HepG2 (cell line): Measurements from ENCODE around the gene MARCHF11. TPM values are rescaled to one million over a fixed set of nuclear protein-coding genes. Genes with fewer than 3 reads are reported as not detected.

Experiments
- ATAC-seq: fragments of 200-7000 bp; cut with Tn5 transposase; 3 replicates; pipeline ENCODE4 v1.9.1; 2020; ENCODE audit warnings: mild to moderate bottlenecking, moderate library complexity
- BruUV-seq: library from RNA; stranded (reverse); fragments of 400-500 nt; replicated peaks from 2 replicates; lab custom pipeline; 2021; lab: Mats Ljungman, UMichigan
- CTCF ChIA-PET: fragments of 300-600 bp; formaldehyde crosslinking; extraction: SDS; loops from one replicate; lab custom pipeline; 2021; ENCODE audit warnings: low total read pairs, inconsistent platforms, low intra/inter-chr PET ratio; lab: Yijun Ruan, JAX
- POLR2A ChIA-PET: fragments of 350-600 bp; sonication (Branson Sonifier 250); formaldehyde crosslinking; loops from one replicate; lab custom pipeline; 2020; ENCODE audit warnings: antibody characterized with exemption, inconsistent platforms; lab: Yijun Ruan, JAX
- DNase-seq: peaks from one replicate; pipeline ENCODE4 v3.0.0-alpha.2; 2015; ENCODE audit warnings: low spot score
- FAIRE-seq: peaks from 3 replicates; lab custom pipeline; 2011; peaks lifted over from hg19 to GRCh38; lab: Jason Lieb, UNC
- H2AFZ ChIP-seq: one replicate; pipeline ENCODE4 v1.6.1; 2011; ENCODE audit warnings: low read length, inconsistent platforms
- H3K27ac ChIP-seq: fragments of 300-600 bp; 3 replicates; pipeline ENCODE4 v1.8.0; 2011; ENCODE audit warnings: mixed run types, mild to moderate bottlenecking, mixed read lengths, low read length, inconsistent platforms; ENCODE audit not compliant: insufficient read depth; ENCODE audit errors: extremely low read length
- H3K27me3 ChIP-seq, 2 experiments: fragments of 200-600 bp in 1 of 2; 2 replicates in 1 of 2; 3 replicates in 1 of 2; pipeline versions ENCODE4 v1.6.0 to v1.8.0; 2011; ENCODE audit warnings: low read length in 2 of 2, mild to moderate bottlenecking in 2 of 2, moderate library complexity in 2 of 2, inconsistent platforms in 1 of 2; ENCODE audit not compliant: insufficient read depth in 2 of 2, control insufficient read depth in 1 of 2
- H3K36me3 ChIP-seq, 2 experiments: fragments of 200-600 bp in 1 of 2; replicated peaks in 1 of 2; 2 replicates in 1 of 2; 3 replicates in 1 of 2; pipeline versions ENCODE4 v1.5.1 to v1.8.0; 2011; ENCODE audit warnings: low read length in 2 of 2, inconsistent platforms in 1 of 2; ENCODE audit not compliant: insufficient read depth in 2 of 2, control insufficient read depth in 1 of 2
- H3K4me1 ChIP-seq: 2 replicates; pipeline ENCODE4 v1.5.1; 2012; ENCODE audit warnings: low read length, inconsistent platforms; ENCODE audit not compliant: insufficient read depth
- H3K4me2 ChIP-seq: 2 replicates; pipeline ENCODE4 v1.6.0; 2011; ENCODE audit warnings: low read depth, low read length, inconsistent platforms
- H3K4me3 ChIP-seq, 3 experiments: fragments of 200-600 bp in 1 of 3; sonication (generic), shearing (Covaris generic) in 1 of 3; replicated peaks in 1 of 3; 2 replicates each; pipeline ENCODE4 v1.5.1; 2011 to 2016; ENCODE audit warnings: low read length in 3 of 3, inconsistent platforms in 2 of 3, low read depth in 2 of 3, mild to moderate bottlenecking in 2 of 3, control low read depth in 1 of 3, mixed read lengths in 1 of 3; ENCODE audit not compliant: insufficient read depth in 1 of 3
- H3K79me2 ChIP-seq: one replicate; pipeline ENCODE4 v1.6.1; 2011; ENCODE audit warnings: low read length, inconsistent platforms; ENCODE audit not compliant: insufficient read depth
- H3K9ac ChIP-seq: 2 replicates; pipeline ENCODE4 v1.6.0; 2011; ENCODE audit warnings: mild to moderate bottlenecking, low read depth, low read length, inconsistent platforms; ENCODE audit not compliant: insufficient read depth
- H3K9me3 ChIP-seq: 2 replicates; pipeline ENCODE4 v1.5.1; 2012; ENCODE audit warnings: mild to moderate bottlenecking, low read length
- H4K20me1 ChIP-seq: 2 replicates; pipeline ENCODE4 v1.6.0; 2011; ENCODE audit warnings: inconsistent platforms, mild to moderate bottlenecking, low read length, moderate library complexity; ENCODE audit not compliant: insufficient read depth
- ATF5 ChIP-seq: sonication (generic); formaldehyde crosslinking; IDR thresholded peaks from 2 replicates; pipeline ENCODE4 v1.4.0; 2020; ENCODE audit warnings: mild to moderate bottlenecking, low read depth, missing genetic modification reagents
- CREB3 ChIP-seq: sonication (generic); formaldehyde crosslinking; IDR thresholded peaks from 2 replicates; pipeline ENCODE4 v1.5.0; 2020; ENCODE audit warnings: missing genetic modification reagents
- HCFC1 ChIP-seq: fragments of 150-350 bp; IDR thresholded peaks from 2 replicates; pipeline ENCODE4 v1.6.1; 2014; ENCODE audit warnings: low read depth, low read length
- MTA1 ChIP-seq: sonication (generic); formaldehyde crosslinking; IDR thresholded peaks from 2 replicates; pipeline ENCODE4 v1.4.0; 2020; ENCODE audit warnings: missing genetic modification reagents, mild to moderate bottlenecking, borderline replicate concordance
- NRL ChIP-seq: sonication (generic); formaldehyde crosslinking; IDR thresholded peaks from 2 replicates; pipeline ENCODE4 v1.5.0; 2020; ENCODE audit warnings: missing genetic modification reagents, mild to moderate bottlenecking, moderate library complexity, borderline replicate concordance
- RBAK ChIP-seq: sonication (generic); formaldehyde crosslinking; IDR thresholded peaks from 2 replicates; pipeline ENCODE4 v1.5.1; 2020; ENCODE audit warnings: mild to moderate bottlenecking, missing genetic modification reagents
- SMAD3 ChIP-seq: sonication (generic); formaldehyde crosslinking; IDR thresholded peaks from 2 replicates; pipeline ENCODE4 v1.4.0; 2020; ENCODE audit warnings: missing genetic modification reagents
- TSC22D2 ChIP-seq: sonication (generic); formaldehyde crosslinking; IDR thresholded peaks from 2 replicates; pipeline ENCODE4 v1.5.1; 2020; ENCODE audit warnings: missing genetic modification reagents, mild to moderate bottlenecking, borderline replicate concordance
- ZFP36L2 ChIP-seq: sonication (generic); formaldehyde crosslinking; IDR thresholded peaks from 2 replicates; pipeline ENCODE4 v1.4.0; 2020; ENCODE audit warnings: missing genetic modification reagents
- ZFP41 ChIP-seq: sonication (generic); formaldehyde crosslinking; IDR thresholded peaks from 2 replicates; pipeline ENCODE4 v1.4.0; 2020; ENCODE audit warnings: mild to moderate bottlenecking, missing genetic modification reagents, borderline replicate concordance
- ZNF160 ChIP-seq: sonication (generic); formaldehyde crosslinking; IDR thresholded peaks from 2 replicates; pipeline ENCODE4 v1.8.0; 2022; ENCODE audit warnings: mild to moderate bottlenecking, inconsistent platforms, missing genetic modification reagents
- ZNF317 ChIP-seq: sonication (generic); formaldehyde crosslinking; IDR thresholded peaks from 2 replicates; pipeline ENCODE4 v1.5.0; 2020; ENCODE audit warnings: mild to moderate bottlenecking, missing genetic modification reagents
- ZNF615 ChIP-seq: sonication (generic); formaldehyde crosslinking; IDR thresholded peaks from 2 replicates; pipeline ENCODE4 v1.5.0; 2020; ENCODE audit warnings: mild to moderate bottlenecking, missing genetic modification reagents, borderline replicate concordance
- ZNF850 ChIP-seq: sonication (generic); formaldehyde crosslinking; conservative IDR thresholded peaks from 2 replicates; pipeline ENCODE4 v1.9.0; 2021; ENCODE audit warnings: mild to moderate bottlenecking, missing genetic modification reagents
- WGBS: methylation state at CpG from one replicate; pipeline ENCODE4 v1.1.6; 2017; ENCODE audit warnings: low lambda C conversion rate; 5-methylcytosine and 5-hydroxymethylcytosine counted together
- in situ Hi-C: cut with HindIII; loops from 2 replicates; pipeline ENCODE4 v1.10.0; 2017; ENCODE audit warnings: low pct_unique_long_range_greater_than_20kb; ENCODE audit not compliant: extremely low pct_ligation_motif_present
- intact Hi-C: fragments of 100-400 bp; cut with micrococcal nuclease; formaldehyde crosslinking; loops from one replicate; pipeline ENCODE4 v1.10.0; 2022; ENCODE audit not compliant: unreplicated experiment
- polyA plus RNA-seq, 8 experiments: library from polyadenylated mRNA; depleted of rRNA in 3 of 8; stranded (reverse) in 7 of 8; unstranded in 1 of 8; fragments of >200 nt; fragmentation: Illumina TruSeq in 4 of 8; extraction: Trizol in 4 of 8; gene quantifications; 2 replicates each; pipeline versions ENCODE4 v1.2.1 to v1.2.3, GENCODE V29; 2011 to 2016; ENCODE audit warnings: low read depth in 4 of 8, missing spikeins in 1 of 8, mixed read lengths in 1 of 8; ENCODE audit not compliant: insufficient read depth in 1 of 8
- total RNA-seq, 5 experiments: library from RNA; depleted of rRNA; stranded (reverse); fragments of >200 nt; fragmentation: Illumina TruSeq; extraction: Trizol; gene quantifications; 2 replicates each; pipeline ENCODE4 v1.2.3, GENCODE V29; 2016; ENCODE audit warnings: low read depth in 1 of 5

The MARCHF11 gene
- total and polyA plus RNA-seq, 2 of the 13 experiments (the other 11 are each of a cell fraction or from before 2014, with no cell fraction given) = not detected

GRCh38 chr5:16108418-16108817, 71.2 kb downstream of the MARCHF11 start:
- no peak for ATAC-seq
- FAIRE-seq = no peak
- in situ Hi-C loops = no loop called here
- intact Hi-C loops = no loop called here
- no peaks in the 10 kb centered on the region for H3K4me1 ChIP-seq
- H3K36me3 ChIP-seq = no peaks in the 10 kb centered on the region
- no peak overlapping the region for H2AFZ ChIP-seq
- no peaks in the 10 kb centered on the region for H3K27me3 ChIP-seq
- no peaks in the 10 kb centered on the region; the same call in 1 of the 2 replicates for H3K9me3 ChIP-seq
- no peaks in the 10 kb centered on the region for H4K20me1 ChIP-seq
- POLR2A ChIA-PET = no interaction called here
- WGBS = 1% methylated on average over 3 of the region's 3 CpGs
- H3K4me3 ChIP-seq = no peak overlapping the region
- H3K79me2 ChIP-seq = no peaks in the 10 kb centered on the region
- CTCF ChIA-PET = no interaction called here
- no peak overlapping the region for H3K27ac ChIP-seq
- BruUV-seq = no TSS peak
- TF ChIP-seq ZNF850 (CRISPR knock-in tag) (no peak), ZNF160 (CRISPR knock-in tag) (no peak), TSC22D2 (no peak), ZNF615 (CRISPR knock-in tag) (no peak), MTA1 (CRISPR knock-in tag) (no peak), ZNF317 (CRISPR knock-in tag) (no peak)
- TF ChIP-seq, all 625 proteins: peak for 0
- DNase-seq = no peak
- Histone ChIP-seq H3K4me2 (no peak overlapping the region), H3K9ac (no peak overlapping the region)

- POLR2A ChIA-PET = no interaction called here
- no peak for ATAC-seq
- no peak for TF ChIP-seq HCFC1
- TF ChIP-seq ZFP41 = no peak
- no peak for TF ChIP-seq CREB3 (CRISPR knock-in tag)
- TF ChIP-seq NRL (CRISPR knock-in tag) = no peak
- TF ChIP-seq SMAD3 (CRISPR knock-in tag) = no peak
- TF ChIP-seq ATF5 (CRISPR knock-in tag) = no peak
- no peak for TF ChIP-seq ZFP36L2 (CRISPR knock-in tag)
- no peak for TF ChIP-seq RBAK (CRISPR knock-in tag)
These were observed 74.6 kb downstream of the MARCHF11 start for GRCh38 chr5:16104961-16105360.

More at GRCh38 chr5:16104961-16105360, 74.6 kb downstream of the MARCHF11 start:
- CTCF ChIA-PET = no interaction called here
- Histone ChIP-seq H3K9me3 (no peaks in the 10 kb centered on the region), H3K9ac (no peak overlapping the region), H2AFZ (no peak overlapping the region), H3K36me3 (no peaks in the 10 kb centered on the region), H3K4me2 (no peak overlapping the region), H3K27ac (no peak overlapping the region), H3K4me1 (no peaks in the 10 kb centered on the region), H3K27me3 (no peaks in the 10 kb centered on the region), H3K79me2 (no peaks in the 10 kb centered on the region), H4K20me1 (no peaks in the 10 kb centered on the region), H3K4me3 (no peak overlapping the region)
- 43% methylated on average over 2 of the region's 2 CpGs for WGBS
- FAIRE-seq (no peak), DNase-seq (no peak)
- intact Hi-C loops (no loop called here), in situ Hi-C loops (no loop called here)
- no TSS peak for BruUV-seq
